RWPE2 (cell line): Measurements from ENCODE around the gene TOR2A.

Experiments used
- ATAC-seq: fragments of 200-7000 bp; cut with Tn5 transposase; 3 replicates; pipeline ENCODE4 v1.9.1; 2021; ENCODE audit warnings: low read depth
- DNase-seq: peaks from one replicate; pipeline ENCODE4 v3.0.0-alpha.2; 2020; ENCODE audit warnings: low spot score
- H3K27ac ChIP-seq: fragments of 450-650 bp; 2 replicates; pipeline ENCODE4 v1.5.1; 2017; ENCODE audit warnings: mild to moderate bottlenecking; ENCODE audit not compliant: poor library complexity, severe bottlenecking
- H3K27me3 ChIP-seq: fragments of 250-450 bp; sonication (Bioruptor Pico); 2 replicates; pipeline ENCODE4 v1.5.1; 2021; ENCODE audit warnings: mild to moderate bottlenecking, moderate library complexity; ENCODE audit not compliant: insufficient read depth, poor library complexity, severe bottlenecking
- H3K36me3 ChIP-seq: fragments of 250-450 bp; sonication (Bioruptor Pico); 2 replicates; pipeline ENCODE4 v1.5.1; 2020; ENCODE audit warnings: low read depth, mild to moderate bottlenecking, moderate library complexity
- H3K4me1 ChIP-seq: fragments of 250-450 bp; sonication (Bioruptor Pico); 2 replicates; pipeline ENCODE4 v1.5.1; 2021; ENCODE audit warnings: mild to moderate bottlenecking, moderate library complexity; ENCODE audit not compliant: insufficient read depth, poor library complexity, severe bottlenecking
- H3K4me3 ChIP-seq: fragments of 250-450 bp; sonication (Bioruptor Pico); 2 replicates; pipeline ENCODE4 v1.5.1; 2021; ENCODE audit warnings: mild to moderate bottlenecking, moderate library complexity; ENCODE audit not compliant: severe bottlenecking
- H3K9me3 ChIP-seq: fragments of 250-450 bp; sonication (Bioruptor Pico); 2 replicates; pipeline ENCODE4 v1.5.1; 2021; ENCODE audit warnings: mild to moderate bottlenecking, moderate library complexity; ENCODE audit not compliant: severe bottlenecking
- TF ChIP-seq, protein P1 (sequence below): fragments of 450-650 bp; IDR thresholded peaks from one replicate; pipeline ENCODE4 v1.5.1; 2017; ENCODE audit warnings: mild to moderate bottlenecking, moderate library complexity; ENCODE audit not compliant: poor library complexity, severe bottlenecking

TOR2A gene

DNA sequence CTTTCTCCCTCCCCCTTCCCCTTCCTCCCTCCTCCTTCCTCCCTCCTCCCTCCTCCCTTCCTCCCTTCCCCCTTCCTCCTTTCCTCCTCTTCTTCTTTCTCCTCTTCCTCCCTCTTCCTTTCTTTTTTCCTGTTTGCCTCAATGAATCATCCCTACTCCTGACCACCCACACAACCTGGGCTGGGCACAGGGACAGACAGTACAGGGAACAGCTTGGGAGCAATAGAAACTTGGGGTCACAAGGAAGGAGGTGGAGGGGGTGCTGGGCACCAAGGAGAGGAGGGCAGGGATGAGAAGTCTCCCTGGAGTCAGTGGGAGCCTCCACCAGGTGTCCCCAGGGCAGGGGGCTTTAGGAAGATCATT, 14.2 kb downstream of the TOR2A start:
- no peaks in the 10 kb centered on the region for H3K36me3 ChIP-seq
- no peaks in the 10 kb centered on the region for H3K27me3 ChIP-seq
- no peaks in the 10 kb centered on the region for H3K9me3 ChIP-seq
- H3K4me3 ChIP-seq: no peak overlapping the region
- TF ChIP-seq, protein P1, sequence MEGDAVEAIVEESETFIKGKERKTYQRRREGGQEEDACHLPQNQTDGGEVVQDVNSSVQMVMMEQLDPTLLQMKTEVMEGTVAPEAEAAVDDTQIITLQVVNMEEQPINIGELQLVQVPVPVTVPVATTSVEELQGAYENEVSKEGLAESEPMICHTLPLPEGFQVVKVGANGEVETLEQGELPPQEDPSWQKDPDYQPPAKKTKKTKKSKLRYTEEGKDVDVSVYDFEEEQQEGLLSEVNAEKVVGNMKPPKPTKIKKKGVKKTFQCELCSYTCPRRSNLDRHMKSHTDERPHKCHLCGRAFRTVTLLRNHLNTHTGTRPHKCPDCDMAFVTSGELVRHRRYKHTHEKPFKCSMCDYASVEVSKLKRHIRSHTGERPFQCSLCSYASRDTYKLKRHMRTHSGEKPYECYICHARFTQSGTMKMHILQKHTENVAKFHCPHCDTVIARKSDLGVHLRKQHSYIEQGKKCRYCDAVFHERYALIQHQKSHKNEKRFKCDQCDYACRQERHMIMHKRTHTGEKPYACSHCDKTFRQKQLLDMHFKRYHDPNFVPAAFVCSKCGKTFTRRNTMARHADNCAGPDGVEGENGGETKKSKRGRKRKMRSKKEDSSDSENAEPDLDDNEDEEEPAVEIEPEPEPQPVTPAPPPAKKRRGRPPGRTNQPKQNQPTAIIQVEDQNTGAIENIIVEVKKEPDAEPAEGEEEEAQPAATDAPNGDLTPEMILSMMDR: no peak
- DNase-seq: no peak
- ATAC-seq: no peak
- peak overlapping the region; percentile 53 for H3K27ac ChIP-seq
- H3K4me1 ChIP-seq: peaks cover 14% of the 10 kb centered on the region

DNA sequence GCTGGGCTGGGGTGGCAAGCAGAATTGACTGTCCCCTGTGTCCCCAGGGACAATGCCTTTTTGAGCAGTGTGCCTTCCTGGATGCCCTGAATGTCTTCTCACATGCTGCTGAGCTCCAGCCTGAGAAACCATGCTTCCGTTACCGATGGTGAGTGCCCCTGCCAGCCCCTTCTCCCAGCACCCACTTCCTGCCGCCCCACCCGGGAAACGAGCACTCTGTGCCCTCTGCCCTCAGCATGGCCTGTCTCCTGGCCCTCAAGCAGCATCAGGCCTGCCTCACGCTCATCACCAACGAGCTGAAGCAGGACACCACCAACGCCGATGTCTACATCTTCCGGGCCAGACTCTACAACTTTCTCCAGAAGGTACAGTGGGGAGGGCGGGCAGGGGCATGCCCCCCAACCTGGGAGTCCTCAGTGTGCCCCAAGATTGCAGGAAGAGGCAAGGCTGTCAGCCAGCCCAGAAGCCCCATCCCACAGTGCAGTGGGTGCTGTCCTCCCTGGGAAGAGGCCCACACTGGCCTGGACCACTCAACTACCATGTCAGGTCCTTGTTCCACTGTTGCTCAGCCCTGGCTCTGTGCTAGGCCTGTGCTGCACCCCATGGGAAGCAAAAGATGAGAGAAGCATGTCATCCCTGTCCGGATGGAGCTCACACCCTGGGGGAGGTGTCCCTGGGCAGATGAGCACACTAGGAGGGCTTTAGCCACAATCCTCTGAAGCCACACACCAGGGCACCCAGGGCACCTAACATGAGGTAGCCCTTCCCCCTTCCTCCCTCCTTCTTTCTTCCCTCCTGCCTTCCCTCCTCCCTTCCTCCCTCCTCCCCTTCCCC, 14.8 kb downstream of the TOR2A start:
- Histone ChIP-seq H3K27me3 (no peaks in the 10 kb centered on the region), H3K27ac (no peak overlapping the region), H3K4me1 (peaks cover 14% of the 10 kb centered on the region), H3K36me3 (no peaks in the 10 kb centered on the region), H3K4me3 (no peak overlapping the region), H3K9me3 (no peaks in the 10 kb centered on the region)
- DNase-seq (peak; percentile 42), ATAC-seq (no peak)
- TF ChIP-seq, protein P1: no peak

DNA sequence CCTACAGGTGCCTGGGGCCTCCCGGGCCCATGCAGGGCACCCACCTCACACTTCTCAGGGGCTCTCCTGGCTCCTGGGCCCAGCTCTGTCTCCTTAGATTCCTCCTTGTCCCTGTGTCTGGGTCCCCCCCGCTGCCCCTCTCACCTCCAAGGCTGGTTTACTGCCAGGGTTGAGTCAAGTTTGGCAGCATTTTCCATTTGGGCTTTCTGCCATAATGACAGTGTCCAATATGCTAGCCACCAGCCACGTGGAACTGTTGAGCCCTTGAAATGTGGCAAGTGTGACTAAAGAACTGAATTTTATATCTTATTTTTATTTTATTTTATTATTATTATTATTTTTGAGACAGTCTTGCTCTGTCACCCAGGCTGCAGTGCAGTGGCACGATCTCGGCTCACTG, 17.3 kb downstream of the TOR2A start:
- Histone ChIP-seq H3K4me3 (no peak overlapping the region), H3K27ac (no peak overlapping the region)
- no peak for ATAC-seq

DNA sequence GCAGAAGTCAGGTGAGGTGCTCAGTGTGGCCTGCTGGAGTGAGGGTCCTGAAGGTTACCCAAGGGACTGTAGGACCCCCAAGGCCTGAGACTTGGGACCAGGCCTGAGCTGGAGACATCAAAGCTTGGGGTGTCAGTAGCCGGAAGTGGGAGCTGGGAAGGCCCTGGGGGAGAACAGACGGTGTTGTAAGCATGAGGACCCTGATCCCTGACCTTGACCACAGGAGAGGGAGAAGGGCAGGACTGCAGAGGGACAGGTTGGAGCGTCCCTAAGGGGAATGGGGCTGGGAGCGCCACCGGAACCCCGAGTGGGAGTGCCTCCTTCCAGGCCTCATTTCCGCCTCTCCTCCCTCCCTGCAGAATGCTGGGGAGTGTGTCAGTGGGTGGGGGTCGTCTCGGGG, 18.7 kb downstream of the TOR2A start:
- TF ChIP-seq, protein P1: no peak
- no peak overlapping the region for H3K4me3 ChIP-seq
- no peak overlapping the region for H3K27ac ChIP-seq

More for the DNA sequence above, 17.3 kb downstream of the TOR2A start:
- Histone ChIP-seq H3K27me3 (no peaks in the 10 kb centered on the region), H3K9me3 (no peaks in the 10 kb centered on the region), H3K4me1 (peaks cover 10% of the 10 kb centered on the region), H3K36me3 (no peaks in the 10 kb centered on the region)
- DNase-seq: no peak
- TF ChIP-seq, protein P1: no peak

More for the DNA sequence above, 18.7 kb downstream of the TOR2A start:
- H3K9me3 ChIP-seq: no peaks in the 10 kb centered on the region
- ATAC-seq: no peak
- no peaks in the 10 kb centered on the region for H3K36me3 ChIP-seq
- peaks cover 5% of the 10 kb centered on the region for H3K4me1 ChIP-seq
- H3K27me3 ChIP-seq: no peaks in the 10 kb centered on the region
- peak; percentile 52 for DNase-seq
